Endodermal cell (in vitro differentiated cells): ENCODE measurements around the gene NLRP1. TPM values are rescaled to one million over a fixed set of nuclear protein-coding genes. Genes with fewer than 3 reads are reported as not detected.

Source experiments
- DNase-seq: peaks from one replicate; pipeline ENCODE4 v3.0.0-alpha.2; 2017
- H3K27ac ChIP-seq: 2 replicates; pipeline ENCODE4 v1.5.1; 2013; ENCODE audit warnings: mild to moderate bottlenecking, low read depth, low read length, moderate library complexity
- H3K27me3 ChIP-seq: 2 replicates; pipeline ENCODE4 v1.6.1; 2013; ENCODE audit warnings: mild to moderate bottlenecking, low read length, moderate library complexity; ENCODE audit not compliant: insufficient read depth, control insufficient read depth, poor library complexity, severe bottlenecking
- H3K36me3 ChIP-seq: 2 replicates; pipeline ENCODE4 v1.7.0; 2013; ENCODE audit warnings: mild to moderate bottlenecking, low read length, moderate library complexity; ENCODE audit not compliant: control insufficient read depth, insufficient read depth
- H3K4me1 ChIP-seq: one replicate; pipeline ENCODE4 v1.7.0; 2013; ENCODE audit warnings: low read length; ENCODE audit not compliant: control insufficient read depth, insufficient read depth
- H3K4me3 ChIP-seq: 2 replicates; pipeline ENCODE4 v1.5.1; 2013; ENCODE audit warnings: mild to moderate bottlenecking, low read length, moderate library complexity
- H3K9ac ChIP-seq: 2 replicates; pipeline ENCODE4 v1.6.1; 2013; ENCODE audit warnings: mild to moderate bottlenecking, low read length, moderate library complexity; ENCODE audit not compliant: poor library complexity, severe bottlenecking; ENCODE audit errors: extremely low read depth
- H3K9me3 ChIP-seq: 2 replicates; pipeline ENCODE4 v1.6.1; 2013; ENCODE audit warnings: mild to moderate bottlenecking, low read length, moderate library complexity; ENCODE audit not compliant: control insufficient read depth
- H3K27ac Mint-ChIP-seq: 2 replicates; pipeline ENCODE4 v1.8.0; 2020; ENCODE audit warnings: mixed read lengths
- H3K27me3 Mint-ChIP-seq: 2 replicates; pipeline ENCODE4 v1.8.0; 2021; ENCODE audit warnings: mild to moderate bottlenecking, mixed read lengths; ENCODE audit not compliant: insufficient read depth
- H3K36me3 Mint-ChIP-seq: 2 replicates; pipeline ENCODE4 v1.8.0; 2020; ENCODE audit warnings: low read depth, mixed read lengths
- H3K4me1 Mint-ChIP-seq: 2 replicates; pipeline ENCODE4 v1.8.0; 2020; ENCODE audit warnings: mixed read lengths
- H3K4me3 Mint-ChIP-seq: 2 replicates; pipeline ENCODE4 v1.8.0; 2020; ENCODE audit warnings: mild to moderate bottlenecking, moderate library complexity, mixed read lengths
- H3K9me3 Mint-ChIP-seq: 2 replicates; pipeline ENCODE4 v1.8.0; 2020; ENCODE audit warnings: mild to moderate bottlenecking, mixed read lengths
- CTCF ChIP-seq: fragments of 200-600 bp; sonication (generic); conservative IDR thresholded peaks from 2 replicates; pipeline ENCODE4 v1.5.0; 2021; ENCODE audit warnings: antibody characterized with exemption, mild to moderate bottlenecking
- WGBS, 2 experiments: methylation state at CpG; one replicate each; pipeline versions ENCODE4 v1.1.5 to v1.1.7; 2013; ENCODE audit warnings: missing lambda C conversion rate in 2 of 2, mixed read lengths in 1 of 2; ENCODE audit not compliant: insufficient coverage in 1 of 2, insufficient read length in 1 of 2; 5-methylcytosine and 5-hydroxymethylcytosine counted together
- total RNA-seq, 2 donors: library from RNA; stranded (reverse); fragmentation: NEBNext Ultra II Directional in 1 of 2; extraction: Animal tissue kit (Norgen Biotek cat#: 25700) in 1 of 2; gene quantifications; 2 replicates in 1 of 2; 3 replicates in 1 of 2; pipeline ENCODE4 v1.2.1, GENCODE V29; 2021

Gene NLRP1
- total RNA-seq, 2 donors from 2014 or later: 3.6 to 5.4 TPM

GRCh38 chr17:5472511-5472910, 111.8 kb downstream of the NLRP1 start:
- 90 to 95% methylated on average over 2 to 3 of the region's 3 CpGs for WGBS, 2 experiments

GRCh38 chr17:5468075-5468473, 116.2 kb downstream of the NLRP1 start:
- DNase-seq: no peak
- H3K9ac ChIP-seq: peak overlapping the region; percentile 60
- 0 to 1% methylated on average over 10 to 17 of the region's 17 CpGs for WGBS, 2 experiments
- H3K27me3 ChIP-seq: no peaks in the 10 kb centered on the region
- H3K4me3 Mint-ChIP-seq: peak overlapping the region; percentile 82
- H3K4me3 ChIP-seq: peak overlapping the region; percentile 94
- H3K27ac Mint-ChIP-seq: peak overlapping the region; percentile 83
- no peaks in the 10 kb centered on the region for H3K9me3 Mint-ChIP-seq
- no peaks in the 10 kb centered on the region for H3K27me3 Mint-ChIP-seq
- no peak for TF ChIP-seq CTCF
- H3K4me1 Mint-ChIP-seq: peaks cover 28% of the 10 kb centered on the region
- H3K27ac ChIP-seq: peak overlapping the region; percentile 40
- H3K36me3 Mint-ChIP-seq: peaks cover 16% of the 10 kb centered on the region
- no peaks in the 10 kb centered on the region for H3K9me3 ChIP-seq
- H3K4me1 ChIP-seq: peaks cover 12% of the 10 kb centered on the region
- peaks cover 20% of the 10 kb centered on the region for H3K36me3 ChIP-seq

More at GRCh38 chr17:5472511-5472910, 111.8 kb downstream of the NLRP1 start:
- H3K36me3 Mint-ChIP-seq: peaks cover 44% of the 10 kb centered on the region
- no peak overlapping the region for H3K9ac ChIP-seq
- H3K9me3 ChIP-seq: peaks cover under 1% of the 10 kb centered on the region
- peaks cover 3% of the 10 kb centered on the region for H3K4me1 Mint-ChIP-seq
- no peak overlapping the region for H3K27ac ChIP-seq
- no peak for TF ChIP-seq CTCF
- H3K9me3 Mint-ChIP-seq: peaks cover 7% of the 10 kb centered on the region
- no peaks in the 10 kb centered on the region for H3K27me3 Mint-ChIP-seq
- no peak overlapping the region for H3K4me3 ChIP-seq
- H3K4me3 Mint-ChIP-seq: no peak overlapping the region
- no peak for DNase-seq
- no peaks in the 10 kb centered on the region for H3K4me1 ChIP-seq
- H3K36me3 ChIP-seq: peaks cover 57% of the 10 kb centered on the region
- H3K27ac Mint-ChIP-seq: no peak overlapping the region
- no peaks in the 10 kb centered on the region for H3K27me3 ChIP-seq

- no peak for TF ChIP-seq CTCF
- Mint-ChIP-seq H3K9me3 (no peaks in the 10 kb centered on the region), H3K4me1 (peaks cover 28% of the 10 kb centered on the region), H3K27me3 (no peaks in the 10 kb centered on the region), H3K27ac (peak overlapping the region; percentile 83), H3K36me3 (peaks cover 16% of the 10 kb centered on the region), H3K4me3 (peak overlapping the region; percentile 82)
- DNase-seq: no peak
- H3K9me3 ChIP-seq: no peaks in the 10 kb centered on the region
- H3K9ac ChIP-seq: peak overlapping the region; percentile 60
- WGBS, 2 experiments: 2 to 5% methylated on average over 3 to 8 of the region's 8 CpGs
- H3K27me3 ChIP-seq: no peaks in the 10 kb centered on the region
- peak overlapping the region; percentile 94 for H3K4me3 ChIP-seq
- H3K36me3 ChIP-seq: peaks cover 13% of the 10 kb centered on the region
- no peak overlapping the region for H3K27ac ChIP-seq
- peaks cover 12% of the 10 kb centered on the region for H3K4me1 ChIP-seq
These were observed 116.9 kb downstream of the NLRP1 start for GRCh38 chr17:5467416-5467815.
